Measurements from ENCODE around the gene GPX6. TPM values are rescaled to one million over a fixed set of nuclear protein-coding genes. Genes with fewer than 3 reads are reported as not detected.
"Not testable (repeated sequence)": the region's sequence is repeated elsewhere in the genome, so short reads cannot be mapped to it uniquely, and the experiment has no call there.

Gene GPX6, protein sequence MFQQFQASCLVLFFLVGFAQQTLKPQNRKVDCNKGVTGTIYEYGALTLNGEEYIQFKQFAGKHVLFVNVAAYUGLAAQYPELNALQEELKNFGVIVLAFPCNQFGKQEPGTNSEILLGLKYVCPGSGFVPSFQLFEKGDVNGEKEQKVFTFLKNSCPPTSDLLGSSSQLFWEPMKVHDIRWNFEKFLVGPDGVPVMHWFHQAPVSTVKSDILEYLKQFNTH
- polyA plus RNA-seq: not detected

DNA sequence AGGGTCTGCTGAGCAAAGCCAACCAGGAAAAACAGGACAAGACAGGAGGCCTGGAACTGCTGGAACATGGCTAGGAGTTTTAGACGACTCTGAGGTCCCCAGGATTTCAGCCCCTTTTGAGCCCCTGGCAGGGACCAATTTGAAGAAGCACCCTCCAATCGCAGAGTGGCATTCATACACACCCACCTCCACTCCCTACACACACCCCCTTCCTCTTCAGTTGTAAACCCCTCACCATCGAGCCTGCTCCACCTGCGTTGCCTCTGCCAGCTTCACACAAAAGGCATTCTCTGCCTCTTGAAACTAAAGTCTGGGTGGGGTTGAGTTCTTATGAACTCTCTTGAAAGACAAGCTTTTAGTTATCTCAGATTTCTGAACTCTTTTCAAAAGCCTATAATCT, at the start of gene GPX6:
TSS of gene GPX6 (minus strand) at position 118 of the 400 bp plus-strand sequence. CDS start at position 68, 50 bp downstream.
- 34 to 38% methylated on average over 4 of the region's 4 CpGs for WGBS, 2 donors
- H3K4me3 ChIP-seq (ENCODE audit: low read depth in 1 of 2, low read length in 2 of 2): no peak within 1 kb of the TSS
- H3K27ac ChIP-seq (ENCODE audit: low read depth in 2 of 2, low read length in 1 of 2): no peak within 1 kb of the TSS
- H3K4me1 ChIP-seq (ENCODE audit: control insufficient read depth in 2 of 2, insufficient read depth in 2 of 2, low read length in 1 of 2): no peaks in the 10 kb centered on the region
- no peaks in the 10 kb centered on the region for H3K36me3 ChIP-seq (ENCODE audit: control insufficient read depth in 2 of 2, insufficient read depth in 2 of 2, low read length in 1 of 2)
- H3K27me3 ChIP-seq (ENCODE audit: control insufficient read depth in 1 of 2, insufficient read depth in 2 of 2, low read length in 2 of 2): no peaks in the 10 kb centered on the region
- peaks cover 0 to 5% of the 10 kb centered on the region in 2 donors for H3K9me3 ChIP-seq (ENCODE audit: control insufficient read depth in 2 of 2, insufficient read depth in 1 of 2, low read depth in 1 of 2, low read length in 1 of 2)

DNA sequence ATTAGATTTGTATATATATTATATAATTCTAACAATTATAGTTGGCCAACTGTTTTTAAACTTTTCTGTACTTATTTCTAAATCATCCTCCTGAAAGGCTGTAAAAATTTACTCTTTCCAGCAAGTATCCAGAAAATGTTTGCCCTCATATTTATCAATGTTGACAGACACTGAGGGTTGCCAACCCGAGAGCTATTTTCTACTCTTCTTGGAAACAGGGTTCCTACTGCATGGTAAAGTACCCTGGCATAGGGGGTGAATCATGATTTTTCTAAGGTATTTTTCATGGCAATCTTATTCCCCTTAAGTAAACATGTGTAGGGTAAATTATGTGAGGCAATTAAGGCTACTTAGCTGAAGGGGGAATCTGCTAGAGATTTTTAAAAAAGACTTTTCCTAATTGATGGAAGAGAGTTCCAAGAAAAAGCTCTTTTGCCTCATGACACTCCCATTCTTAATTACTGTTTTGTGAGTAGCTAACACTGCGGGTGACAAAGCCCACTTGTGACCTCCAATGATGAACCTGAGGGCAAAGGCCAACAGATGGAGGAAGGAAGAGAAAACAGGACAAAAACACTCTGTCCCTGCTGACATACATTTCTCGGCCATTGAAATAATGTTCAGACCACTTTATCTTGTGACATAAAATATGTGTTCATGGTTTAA, 48.0 kb upstream of the GPX6 start:
- no peaks in the 10 kb centered on the region for H3K4me1 ChIP-seq (ENCODE audit: control insufficient read depth in 2 of 2, insufficient read depth in 2 of 2, low read length in 1 of 2)
- H3K9me3 ChIP-seq (ENCODE audit: control insufficient read depth in 2 of 2, insufficient read depth in 1 of 2, low read depth in 1 of 2, low read length in 1 of 2): no peaks in the 10 kb centered on the region
- no peaks in the 10 kb centered on the region for H3K27me3 ChIP-seq (ENCODE audit: control insufficient read depth in 1 of 2, insufficient read depth in 2 of 2, low read length in 2 of 2)
- no peak overlapping the region for H3K27ac ChIP-seq (ENCODE audit: low read depth in 2 of 2, low read length in 1 of 2)
- no peak overlapping the region for H3K4me3 ChIP-seq (ENCODE audit: low read depth in 1 of 2, low read length in 2 of 2)
- H3K36me3 ChIP-seq (ENCODE audit: control insufficient read depth in 2 of 2, insufficient read depth in 2 of 2, low read length in 1 of 2): no peaks in the 10 kb centered on the region
- WGBS, 2 donors: 34 to 39% methylated on average over 3 of the region's 3 CpGs

DNA sequence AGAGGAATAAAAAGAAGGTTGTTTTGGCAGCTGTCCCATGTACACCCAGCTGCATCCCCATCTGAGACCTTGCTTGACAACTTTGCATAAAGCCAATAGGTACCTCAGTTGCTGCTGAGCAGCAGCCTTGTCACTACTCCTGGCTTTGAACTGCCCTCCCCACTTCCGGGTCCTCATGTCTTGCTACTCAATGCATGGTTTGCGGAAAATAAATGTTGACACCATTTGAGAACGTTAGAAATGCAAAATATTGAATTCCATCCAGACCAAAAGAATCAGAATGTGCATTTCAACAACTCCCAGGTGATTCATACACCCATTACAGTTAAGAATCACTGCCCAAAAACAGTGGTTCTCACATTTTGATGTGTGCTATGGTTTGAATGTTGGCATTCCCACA, 43.0 kb upstream of the GPX6 start:
- 50 to 52% methylated on average over 3 of the region's 3 CpGs for WGBS, 2 donors
- H3K27ac ChIP-seq (ENCODE audit: low read depth in 2 of 2, low read length in 1 of 2): no peak overlapping the region
- peaks cover 0 to 2% of the 10 kb centered on the region in 2 donors for H3K27me3 ChIP-seq (ENCODE audit: control insufficient read depth in 1 of 2, insufficient read depth in 2 of 2, low read length in 2 of 2)
- H3K36me3 ChIP-seq (ENCODE audit: control insufficient read depth in 2 of 2, insufficient read depth in 2 of 2, low read length in 1 of 2): no peaks in the 10 kb centered on the region
- H3K4me1 ChIP-seq (ENCODE audit: control insufficient read depth in 2 of 2, insufficient read depth in 2 of 2, low read length in 1 of 2): no peaks in the 10 kb centered on the region
- H3K9me3 ChIP-seq (ENCODE audit: control insufficient read depth in 2 of 2, insufficient read depth in 1 of 2, low read depth in 1 of 2, low read length in 1 of 2): no peaks in the 10 kb centered on the region
- H3K4me3 ChIP-seq (ENCODE audit: low read depth in 1 of 2, low read length in 2 of 2): no peak overlapping the region

DNA sequence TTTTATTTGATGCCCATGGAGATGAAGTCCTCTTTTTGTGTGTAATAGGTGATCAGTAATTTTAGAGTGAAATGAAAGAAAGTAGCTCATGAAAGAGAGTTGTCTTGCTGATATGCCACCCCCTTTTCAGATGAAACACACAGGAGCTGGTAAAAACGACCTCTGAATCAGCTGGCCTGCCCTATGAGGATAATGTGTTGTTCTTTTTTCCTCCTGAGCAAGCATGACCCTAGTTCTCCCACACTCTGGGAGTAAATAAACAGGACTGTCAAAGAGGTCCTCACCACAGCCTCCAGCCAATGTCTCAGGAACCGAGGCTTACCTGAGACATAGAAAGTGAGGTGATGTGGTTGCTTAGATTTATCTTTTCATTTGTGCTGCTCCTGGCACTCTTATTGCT, 39.5 kb upstream of the GPX6 start:
- no peaks in the 10 kb centered on the region for H3K9me3 ChIP-seq (ENCODE audit: control insufficient read depth in 2 of 2, insufficient read depth in 1 of 2, low read depth in 1 of 2, low read length in 1 of 2)
- H3K4me3 ChIP-seq (ENCODE audit: low read depth in 1 of 2, low read length in 2 of 2): no peak overlapping the region
- no peaks in the 10 kb centered on the region for H3K4me1 ChIP-seq (ENCODE audit: control insufficient read depth in 2 of 2, insufficient read depth in 2 of 2, low read length in 1 of 2)
- no peaks in the 10 kb centered on the region for H3K36me3 ChIP-seq (ENCODE audit: control insufficient read depth in 2 of 2, insufficient read depth in 2 of 2, low read length in 1 of 2)
- H3K27me3 ChIP-seq (ENCODE audit: control insufficient read depth in 1 of 2, insufficient read depth in 2 of 2, low read length in 2 of 2): peaks cover 0 to 2% of the 10 kb centered on the region in 2 donors
- WGBS, 2 donors: 51% methylated on average over 2 of the region's 2 CpGs
- no peak overlapping the region for H3K27ac ChIP-seq (ENCODE audit: low read depth in 2 of 2, low read length in 1 of 2)

DNA sequence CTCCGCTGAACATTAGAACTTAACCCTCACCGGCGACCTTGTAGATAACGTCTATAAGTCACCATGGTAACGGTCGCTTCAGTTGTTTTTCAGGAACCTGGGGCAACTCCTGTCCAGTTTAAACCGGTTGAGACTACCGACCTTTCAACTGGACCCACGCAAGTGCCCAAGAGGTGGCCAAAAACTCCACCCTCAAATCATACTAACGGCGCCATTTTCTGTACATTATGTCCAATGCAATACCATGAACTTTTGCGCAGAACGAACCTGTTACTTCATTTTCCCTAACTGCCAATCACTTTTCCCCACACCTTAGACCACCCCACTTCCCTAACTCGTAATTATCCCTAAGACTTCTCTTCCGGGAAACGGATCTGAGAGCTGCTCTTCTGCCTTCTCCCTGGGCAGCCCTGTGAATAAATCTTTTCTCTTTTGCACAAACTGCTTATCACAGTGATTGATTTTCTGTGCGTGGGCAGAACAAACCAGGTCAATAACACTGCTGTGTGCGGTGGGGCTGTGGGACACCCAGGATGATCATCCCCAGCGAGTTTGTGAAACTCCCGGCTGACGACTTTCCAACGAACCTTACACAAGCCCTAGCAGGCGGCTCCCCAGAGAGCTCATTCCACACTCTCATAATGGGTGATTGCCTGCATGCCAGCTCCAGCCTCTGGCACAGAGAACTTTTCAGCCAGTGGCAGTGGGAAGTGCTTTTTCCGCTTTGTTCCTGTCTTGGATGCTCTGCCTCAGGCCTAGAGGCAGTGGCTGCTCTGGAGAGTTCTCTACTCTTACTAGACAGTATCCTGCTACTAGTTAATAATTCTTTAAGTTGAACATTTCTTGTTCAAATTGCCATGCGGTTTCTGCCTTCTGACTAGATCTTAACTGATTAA, 38.6 kb upstream of the GPX6 start:
- no peaks in the 10 kb centered on the region for H3K36me3 ChIP-seq (ENCODE audit: control insufficient read depth in 2 of 2, insufficient read depth in 2 of 2, low read length in 1 of 2)
- no peak overlapping the region for H3K4me3 ChIP-seq (ENCODE audit: low read depth in 1 of 2, low read length in 2 of 2)
- peaks cover 0 to 2% of the 10 kb centered on the region in 2 donors for H3K27me3 ChIP-seq (ENCODE audit: control insufficient read depth in 1 of 2, insufficient read depth in 2 of 2, low read length in 2 of 2)
- WGBS, 2 donors: 21 to 22% methylated on average over 25 of the region's 25 CpGs
- no peaks in the 10 kb centered on the region for H3K4me1 ChIP-seq (ENCODE audit: control insufficient read depth in 2 of 2, insufficient read depth in 2 of 2, low read length in 1 of 2)
- no peaks in the 10 kb centered on the region for H3K9me3 ChIP-seq (ENCODE audit: control insufficient read depth in 2 of 2, insufficient read depth in 1 of 2, low read depth in 1 of 2, low read length in 1 of 2)
- no peak overlapping the region for H3K27ac ChIP-seq (ENCODE audit: low read depth in 2 of 2, low read length in 1 of 2)

DNA sequence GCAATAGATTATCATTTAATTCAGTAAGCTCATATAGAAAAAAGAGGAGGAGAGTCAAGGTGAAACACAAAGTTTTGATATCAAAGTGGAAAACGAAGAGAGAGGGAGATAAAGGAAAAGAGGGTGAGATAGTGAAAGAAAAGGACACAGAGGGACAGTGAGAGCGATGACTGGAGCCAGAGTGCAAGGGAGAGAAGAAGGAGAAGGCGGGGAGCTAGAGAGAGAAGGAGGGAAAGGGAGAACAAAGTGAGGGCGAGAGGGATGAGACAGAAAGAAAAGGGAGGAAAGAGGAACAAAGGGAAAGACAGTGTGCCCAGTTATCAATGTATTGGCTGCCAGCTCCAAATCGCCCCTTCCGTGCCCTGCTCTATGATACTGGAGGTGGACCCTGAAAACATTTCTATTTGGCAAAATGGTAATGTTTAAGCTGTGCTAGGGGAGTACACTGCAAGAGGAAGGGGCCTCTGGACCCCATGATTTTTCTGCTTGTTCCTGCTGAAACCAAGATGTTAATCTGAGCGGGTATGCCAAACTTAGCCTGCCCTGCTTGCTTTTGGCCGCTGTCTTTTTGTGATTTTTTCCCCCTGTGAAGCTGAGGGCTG, 37.9 kb upstream of the GPX6 start:
- H3K9me3 ChIP-seq (ENCODE audit: control insufficient read depth in 2 of 2, insufficient read depth in 1 of 2, low read depth in 1 of 2, low read length in 1 of 2): no peaks in the 10 kb centered on the region
- peaks cover 0 to 2% of the 10 kb centered on the region in 2 donors for H3K27me3 ChIP-seq (ENCODE audit: control insufficient read depth in 1 of 2, insufficient read depth in 2 of 2, low read length in 2 of 2)
- 39 to 49% methylated on average over 8 of the region's 8 CpGs for whole genome bisulfite sequencing, 2 donors
- H3K27ac ChIP-seq (ENCODE audit: low read depth in 2 of 2, low read length in 1 of 2): no peak overlapping the region
- no peaks in the 10 kb centered on the region for H3K4me1 ChIP-seq (ENCODE audit: control insufficient read depth in 2 of 2, insufficient read depth in 2 of 2, low read length in 1 of 2)
- no peak overlapping the region for H3K4me3 ChIP-seq (ENCODE audit: low read depth in 1 of 2, low read length in 2 of 2)
- no peaks in the 10 kb centered on the region for H3K36me3 ChIP-seq (ENCODE audit: control insufficient read depth in 2 of 2, insufficient read depth in 2 of 2, low read length in 1 of 2)

DNA sequence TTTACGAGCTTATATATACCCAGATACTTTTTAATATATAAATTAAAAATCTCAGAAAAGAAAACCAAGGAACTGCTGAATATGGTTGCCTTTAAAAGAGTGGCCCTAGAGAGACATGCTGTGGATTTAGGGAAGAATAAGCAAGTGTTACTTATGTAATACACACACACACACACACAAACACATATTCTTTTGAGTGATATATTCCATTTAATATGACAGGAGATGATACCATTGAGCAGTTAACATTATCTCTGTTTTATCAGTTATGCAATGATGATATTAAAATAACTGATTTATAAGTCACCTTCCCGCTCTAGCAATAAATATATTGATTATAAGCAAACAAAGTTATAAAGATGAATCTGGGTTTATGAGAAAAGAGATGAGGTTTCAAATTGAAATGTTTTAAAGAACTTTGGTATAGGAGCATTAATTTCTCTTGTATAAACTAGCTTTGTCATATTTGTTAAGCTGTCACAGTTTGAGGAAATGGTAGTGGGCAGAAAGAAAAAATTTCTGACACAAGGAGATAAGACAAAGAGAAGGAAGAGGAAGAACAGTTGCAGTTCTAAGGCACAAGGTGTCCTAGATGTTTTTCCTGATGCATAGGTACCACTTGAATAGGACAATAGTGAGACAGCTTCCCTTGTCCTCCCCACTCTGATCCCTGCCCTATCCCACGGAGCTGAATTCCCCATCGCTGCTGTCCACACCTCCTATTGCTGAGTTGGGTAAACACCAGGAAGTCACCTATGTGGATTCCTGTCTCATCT, 36.5 kb upstream of the GPX6 start:
- peaks cover 0 to 2% of the 10 kb centered on the region in 2 donors for H3K27me3 ChIP-seq (ENCODE audit: control insufficient read depth in 1 of 2, insufficient read depth in 2 of 2, low read length in 2 of 2)
- no peaks in the 10 kb centered on the region for H3K4me1 ChIP-seq (ENCODE audit: control insufficient read depth in 2 of 2, insufficient read depth in 2 of 2, low read length in 1 of 2)
- no peaks in the 10 kb centered on the region for H3K9me3 ChIP-seq (ENCODE audit: control insufficient read depth in 2 of 2, insufficient read depth in 1 of 2, low read depth in 1 of 2, low read length in 1 of 2)
- WGBS, 2 donors: 62 to 67% methylated on average over 4 of the region's 4 CpGs
- H3K4me3 ChIP-seq (ENCODE audit: low read depth in 1 of 2, low read length in 2 of 2): no peak overlapping the region
- no peak overlapping the region for H3K27ac ChIP-seq (ENCODE audit: low read depth in 2 of 2, low read length in 1 of 2)
- no peaks in the 10 kb centered on the region for H3K36me3 ChIP-seq (ENCODE audit: control insufficient read depth in 2 of 2, insufficient read depth in 2 of 2, low read length in 1 of 2)

DNA sequence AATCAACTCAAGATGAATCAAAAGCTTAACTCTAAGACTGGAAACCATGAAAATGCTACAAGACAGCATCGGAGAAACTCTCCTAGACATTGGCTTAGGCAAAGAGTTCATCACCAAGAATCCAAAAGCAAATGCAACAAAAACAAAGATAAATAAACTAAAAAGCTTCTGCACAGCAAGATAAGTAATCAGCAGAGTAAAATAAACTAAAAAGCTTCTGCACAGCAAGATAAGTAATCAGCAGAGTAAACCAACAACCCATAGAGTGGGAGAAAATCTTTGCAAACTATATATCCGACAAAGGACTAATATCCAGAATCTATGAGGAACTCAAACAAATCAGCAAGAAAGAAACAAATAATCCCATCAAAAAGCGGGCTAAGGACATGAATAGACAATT, 31.4 kb upstream of the GPX6 start:
- not testable (repeated sequence) for H3K27ac ChIP-seq (ENCODE audit: low read depth in 2 of 2, low read length in 1 of 2); H3K4me1 ChIP-seq (ENCODE audit: control insufficient read depth in 2 of 2, insufficient read depth in 2 of 2, low read length in 1 of 2); H3K4me3 ChIP-seq (ENCODE audit: low read depth in 1 of 2, low read length in 2 of 2); H3K9me3 ChIP-seq (ENCODE audit: control insufficient read depth in 2 of 2, insufficient read depth in 1 of 2, low read depth in 1 of 2, low read length in 1 of 2); H3K27me3 ChIP-seq (ENCODE audit: control insufficient read depth in 1 of 2, insufficient read depth in 2 of 2, low read length in 2 of 2); H3K36me3 ChIP-seq (ENCODE audit: control insufficient read depth in 2 of 2, insufficient read depth in 2 of 2, low read length in 1 of 2)
- WGBS, 2 donors: 60 to 64% methylated on average over 3 of the region's 3 CpGs

DNA sequence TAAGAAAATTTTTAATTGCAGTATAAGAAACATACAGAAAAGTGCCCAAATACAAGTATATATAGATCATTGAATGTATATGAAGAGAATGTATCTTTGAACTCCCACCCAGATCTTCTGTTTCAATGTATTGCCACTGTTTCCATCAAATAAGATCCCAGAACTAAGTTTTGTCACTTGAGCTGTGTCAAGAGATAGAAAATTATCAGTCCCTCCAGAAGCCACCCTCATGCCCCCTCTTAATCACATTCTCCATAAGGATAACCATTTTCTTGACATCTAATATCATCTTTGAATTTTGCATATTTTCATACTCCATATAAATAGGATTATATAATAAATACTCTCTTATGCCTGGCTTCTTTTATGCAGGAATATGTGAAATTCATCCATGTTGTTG, 30.4 kb upstream of the GPX6 start:
- Histone ChIP-seq H3K9me3 (ENCODE audit: control insufficient read depth in 2 of 2, insufficient read depth in 1 of 2, low read depth in 1 of 2, low read length in 1 of 2) (peaks cover 0 to 3% of the 10 kb centered on the region in 2 donors), H3K27me3 (ENCODE audit: control insufficient read depth in 1 of 2, insufficient read depth in 2 of 2, low read length in 2 of 2) (no peaks in the 10 kb centered on the region), H3K4me1 (ENCODE audit: control insufficient read depth in 2 of 2, insufficient read depth in 2 of 2, low read length in 1 of 2) (no peaks in the 10 kb centered on the region), H3K27ac (ENCODE audit: low read depth in 2 of 2, low read length in 1 of 2) (no peak overlapping the region), H3K36me3 (ENCODE audit: control insufficient read depth in 2 of 2, insufficient read depth in 2 of 2, low read length in 1 of 2) (no peaks in the 10 kb centered on the region), H3K4me3 (ENCODE audit: low read depth in 1 of 2, low read length in 2 of 2) (no peak overlapping the region)

Data from esophagus (tissue), 2 donors.